ENCODE data around the gene TSC22D1.
"Not testable (repeated sequence)": the region's sequence is repeated elsewhere in the genome, so short reads cannot be mapped to it uniquely, and the experiment has no call there.

The TSC22D1 gene

DNA sequence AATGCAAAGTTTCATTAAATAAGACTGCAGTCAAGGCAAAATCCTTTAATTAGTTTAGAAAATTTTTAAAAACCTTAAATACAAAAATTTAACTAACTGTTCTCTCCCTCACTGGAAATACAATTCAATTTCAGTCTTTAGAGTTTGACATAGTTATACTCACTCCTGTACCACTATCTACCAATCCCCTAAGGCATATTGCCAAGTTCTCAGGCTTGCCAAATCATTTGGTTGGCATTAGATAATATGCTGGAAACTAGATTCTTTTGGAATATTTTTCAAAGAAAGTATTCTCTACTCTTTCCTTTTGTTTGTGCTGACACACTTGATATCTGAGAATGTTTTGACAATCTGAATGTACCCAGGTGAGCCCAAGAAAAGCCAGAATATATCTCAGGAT lies 77.2 kb downstream of the TSC22D1 start:
- DNase-seq = no peak

GRCh38 chr13:44498502-44498901 lies 77.6 kb downstream of the TSC22D1 start:
- no peak for DNase-seq

GRCh38 chr13:44497801-44498200 lies 78.3 kb downstream of the TSC22D1 start:
- no peak for DNase-seq

GRCh38 chr13:44493213-44493812 lies 82.8 kb downstream of the TSC22D1 start:
- DNase-seq = no peak

GRCh38 chr13:44489751-44490150 lies 86.4 kb downstream of the TSC22D1 start:
- DNase-seq = no peak

GRCh38 chr13:44487989-44488388 lies 88.1 kb downstream of the TSC22D1 start:
- DNase-seq = no peak

- DNase-seq = no peak
These were observed 91.5 kb downstream of the TSC22D1 start for GRCh38 chr13:44484562-44485138.

DNA sequence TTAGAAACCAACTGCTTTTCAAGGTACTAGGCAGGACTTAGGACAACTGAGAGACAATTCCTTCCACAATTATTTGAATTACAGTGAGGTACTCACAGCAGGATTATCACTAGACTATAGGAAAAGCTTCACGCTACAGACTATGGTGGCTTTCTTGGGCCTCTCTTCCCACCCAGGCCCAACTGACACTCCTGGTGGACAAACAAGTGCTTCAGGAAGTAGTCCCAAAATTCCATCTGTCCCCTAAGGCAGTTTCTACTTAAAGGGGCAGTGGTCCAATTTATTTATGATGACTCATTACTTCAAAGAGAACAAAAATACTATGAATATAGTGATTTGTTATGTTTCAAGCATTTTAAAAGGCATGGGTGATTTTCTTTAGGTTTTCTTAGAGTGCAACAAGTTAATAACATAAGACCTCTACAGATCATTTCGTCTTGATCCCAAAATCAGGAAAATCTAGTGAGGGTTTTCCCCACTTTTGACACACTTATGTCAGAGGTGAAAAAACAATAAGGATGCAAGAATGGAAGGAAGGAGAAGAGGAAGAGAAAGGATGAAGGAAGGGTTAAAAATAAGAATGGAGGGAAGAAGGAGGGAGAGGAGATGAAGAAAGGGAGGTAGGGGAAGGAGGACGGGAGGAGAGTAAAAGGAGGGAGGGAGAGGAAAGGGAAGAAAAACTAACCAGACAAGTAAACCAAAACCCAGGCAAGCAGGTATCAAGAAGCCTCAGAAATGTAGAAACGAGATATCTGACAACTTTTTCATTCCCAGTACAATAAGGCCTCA lies 101.8 kb downstream of the TSC22D1 start:
- DNase-seq = no peak

- DNase-seq = no peak
These were observed 104.4 kb downstream of the TSC22D1 start for GRCh38 chr13:44471686-44472085.

DNA sequence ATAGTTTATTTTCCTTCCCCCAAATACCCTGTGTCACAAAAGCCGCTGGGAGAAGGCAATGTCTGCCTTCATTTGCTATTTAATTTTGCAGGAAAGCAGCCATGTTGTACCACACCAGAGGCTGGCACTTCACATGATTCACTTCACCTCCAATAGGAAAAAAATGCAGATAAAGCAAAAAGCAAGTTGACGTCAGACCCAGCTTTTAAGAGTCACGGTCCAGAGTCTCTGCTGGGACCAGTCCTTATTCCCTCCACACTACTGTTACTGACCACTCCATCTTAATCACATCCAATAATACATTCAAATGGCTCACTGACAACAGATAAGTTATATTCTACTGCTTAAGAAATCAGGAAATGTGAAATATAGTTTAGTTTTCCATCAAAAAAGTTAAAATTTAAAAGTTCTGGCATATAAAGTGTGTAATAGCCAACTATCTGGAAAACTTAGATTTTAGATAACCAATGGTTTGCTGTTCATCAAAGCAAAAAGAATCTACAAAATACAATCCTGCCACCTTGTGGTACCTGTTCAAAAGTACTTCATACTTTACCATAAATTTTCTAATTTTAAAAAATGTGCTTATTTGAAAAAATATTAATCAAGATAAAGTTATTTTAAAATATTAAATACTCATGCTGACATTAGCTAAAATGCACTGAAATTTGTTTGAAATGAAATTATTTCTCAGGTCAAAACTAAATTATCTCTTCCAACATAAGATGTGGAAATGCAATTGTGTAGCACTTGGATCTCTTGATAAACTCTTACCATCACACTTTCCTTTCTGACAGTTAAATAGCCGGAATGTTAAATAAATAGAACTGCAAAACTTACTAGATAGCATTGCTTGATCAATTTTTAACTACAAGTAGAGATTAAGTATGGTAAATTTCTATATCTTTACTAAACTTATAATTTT lies 105.2 kb downstream of the TSC22D1 start:
- DNase-seq = peak in 2 of 6 experiments; percentile 9 to 15

GRCh38 chr13:44468874-44469273 lies 107.3 kb downstream of the TSC22D1 start:
- DNase-seq = no peak

- no peak for DNase-seq
These were observed 110.8 kb downstream of the TSC22D1 start for GRCh38 chr13:44465318-44465717.

- DNase-seq = no peak
These were observed 111.7 kb downstream of the TSC22D1 start for GRCh38 chr13:44464471-44464870.

GRCh38 chr13:44463759-44464158 lies 112.4 kb downstream of the TSC22D1 start:
- DNase-seq = no peak

GRCh38 chr13:44459674-44460073 lies 116.5 kb downstream of the TSC22D1 start:
- DNase-seq = no peak

GRCh38 chr13:44458313-44458975 lies 117.7 kb downstream of the TSC22D1 start:
- no peak for DNase-seq

GRCh38 chr13:44456212-44456611 lies 119.9 kb downstream of the TSC22D1 start:
- not testable (repeated sequence) for DNase-seq

- DNase-seq = no peak
These were observed 120.4 kb downstream of the TSC22D1 start for GRCh38 chr13:44455769-44456168.

DNA sequence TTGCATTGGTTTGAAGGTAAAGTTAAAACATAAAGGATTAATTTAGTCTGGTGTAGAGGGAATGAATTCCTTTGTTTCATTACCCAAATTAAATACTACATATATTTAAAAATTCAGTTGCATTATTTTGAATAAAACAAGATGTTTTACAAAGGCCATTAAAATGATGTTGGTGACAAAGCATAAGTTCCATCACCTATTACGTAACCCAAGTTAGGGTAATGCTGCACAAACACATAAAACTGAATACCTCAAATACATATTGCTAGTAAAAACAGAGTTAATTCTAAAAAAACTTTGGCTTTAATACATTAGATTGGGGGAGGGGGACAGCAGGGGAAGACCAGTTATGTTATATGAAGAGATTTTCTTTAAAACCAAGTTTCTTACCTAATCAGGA lies 122.2 kb downstream of the TSC22D1 start:
- no peak for DNase-seq

DNA sequence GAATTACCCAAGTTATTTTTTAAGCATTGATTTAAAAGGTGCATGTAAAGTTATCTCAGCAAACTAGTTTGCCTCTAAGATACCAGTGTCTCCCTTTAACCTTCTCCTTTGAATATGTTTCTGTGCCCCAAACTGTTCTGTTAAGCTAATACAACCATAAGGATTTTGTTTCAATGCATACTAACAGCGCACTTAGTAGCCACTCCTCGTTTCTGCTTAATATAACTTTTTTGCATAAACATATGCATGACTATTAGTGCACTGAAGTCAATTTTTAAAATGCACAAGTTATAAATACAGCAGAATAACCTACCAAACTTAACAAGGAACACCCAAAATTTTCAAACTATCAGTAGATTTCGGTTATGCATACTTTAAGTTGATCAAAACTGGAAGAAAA lies 123.1 kb downstream of the TSC22D1 start:
- no peak for DNase-seq

DNA sequence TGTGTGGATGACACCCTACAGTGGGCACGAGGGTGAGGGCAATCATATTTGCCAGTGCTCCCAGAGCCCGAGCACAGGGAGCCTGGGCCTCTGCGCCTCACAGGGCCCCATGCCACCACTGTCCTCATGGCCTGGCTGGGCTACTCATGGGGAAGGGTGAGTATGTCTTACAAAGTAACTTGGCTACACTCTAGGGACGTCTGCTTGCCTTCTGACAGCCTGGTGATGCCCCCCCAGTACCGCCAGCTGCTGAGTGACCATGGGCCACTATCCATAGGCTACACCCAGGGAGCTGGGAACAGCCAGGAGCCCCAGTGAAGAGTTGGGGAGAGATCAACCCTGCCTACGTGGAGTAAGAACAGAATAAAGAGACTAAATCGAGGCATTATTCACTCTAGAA lies 123.7 kb downstream of the TSC22D1 start:
- DNase-seq = no peak

GRCh38 chr13:44451651-44452050 lies 124.5 kb downstream of the TSC22D1 start:
- no peak for DNase-seq

DNA sequence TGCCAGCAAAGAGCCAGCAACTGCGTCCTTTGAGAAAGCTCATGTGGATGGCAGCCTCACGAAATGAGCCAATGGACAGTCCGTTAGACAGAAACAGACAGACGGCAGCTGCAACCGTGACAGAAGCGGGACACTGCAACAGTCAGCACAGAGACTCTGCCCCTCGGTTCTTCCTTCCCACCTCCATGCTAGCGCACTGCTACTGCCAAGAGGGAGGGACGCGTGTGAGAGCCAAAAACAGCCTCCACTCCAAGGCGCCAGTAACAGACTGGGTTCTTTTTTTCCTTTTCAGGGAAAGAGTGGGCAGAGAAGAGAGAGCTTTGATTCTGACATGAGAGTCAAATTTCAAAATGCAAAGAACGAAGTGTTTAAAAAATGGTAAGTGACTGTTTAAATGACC lies 125.0 kb downstream of the TSC22D1 start:
- no peak for DNase-seq
